ENCODE data around the gene ZBTB47.

- no peak for TF ChIP-seq POLR2AphosphoS5 (IDR thresholded peaks at IDR 0.05)
- no peak for TF ChIP-seq CTCF (IDR thresholded peaks at IDR 0.05)
Measured at GRCh38 chr3:42653560-42654330, at the start of gene ZBTB47.

Measured in stomach (tissue), 4 donors.